Endothelial cell of umbilical vein (primary cell): ENCODE results near the gene EFHD1. TPM values are rescaled to one million over a fixed set of nuclear protein-coding genes. Genes with fewer than 3 reads are reported as not detected.
"Not testable (repeated sequence)": the region's sequence is repeated elsewhere in the genome, so short reads cannot be mapped to it uniquely, and the experiment has no call there.

Experiments used
- BruUV-seq: library from RNA; stranded (reverse); fragments of 400-500 nt; replicated peaks from 2 replicates; lab custom pipeline; 2021; lab: Mats Ljungman, UMichigan
- CTCF ChIA-PET: fragments of 300-600, 350-600 bp; sonication (Branson Sonifier 250); formaldehyde crosslinking; loops from one replicate; lab custom pipeline; 2021; ENCODE audit warnings: antibody characterized with exemption, inconsistent platforms; lab: Charles Lee
- POLR2A ChIA-PET: fragments of 300-600, 350-600 bp; sonication (Branson Sonifier 250); formaldehyde crosslinking; loops from one replicate; lab custom pipeline; 2021; ENCODE audit warnings: antibody characterized with exemption, inconsistent platforms; lab: Charles Lee
- DNase-seq: peaks from one replicate; pipeline ENCODE4 v3.0.0-alpha.2; 2011; ENCODE audit warnings: low read depth, low spot score
- FAIRE-seq: peaks from 2 replicates; lab custom pipeline; 2011; peaks lifted over from hg19 to GRCh38; lab: Jason Lieb, UNC
- H2AFZ ChIP-seq: 2 replicates; pipeline ENCODE4 v1.6.0; 2012; ENCODE audit warnings: low read depth, low read length, control low read depth, inconsistent platforms
- H3K27ac ChIP-seq: 2 replicates; pipeline ENCODE4 v1.5.1; 2011; ENCODE audit warnings: low read depth, mild to moderate bottlenecking, control low read depth, low read length, moderate library complexity; ENCODE audit not compliant: insufficient read depth
- H3K27me3 ChIP-seq, 2 experiments: 2 replicates each; pipeline versions ENCODE4 v1.6.0 to v1.6.1; 2011; ENCODE audit warnings: low read length in 2 of 2, mixed read lengths in 1 of 2; ENCODE audit not compliant: control insufficient read depth in 2 of 2, insufficient read depth in 2 of 2
- H3K36me3 ChIP-seq, 2 experiments: 2 replicates in 1 of 2; 3 replicates in 1 of 2; pipeline ENCODE4 v1.5.1; 2011; ENCODE audit warnings: low read length in 2 of 2, mild to moderate bottlenecking in 1 of 2, moderate library complexity in 1 of 2; ENCODE audit not compliant: control insufficient read depth in 2 of 2, insufficient read depth in 2 of 2; ENCODE audit errors: extremely low read depth in 1 of 2
- H3K4me1 ChIP-seq: 3 replicates; pipeline ENCODE4 v1.5.1; 2011; ENCODE audit warnings: mild to moderate bottlenecking, low read length; ENCODE audit not compliant: control insufficient read depth, insufficient read depth; ENCODE audit errors: extremely low read depth
- H3K4me2 ChIP-seq: 2 replicates; pipeline ENCODE4 v1.6.1; 2011; ENCODE audit warnings: low read length, control low read depth, mixed read lengths; ENCODE audit not compliant: insufficient read depth
- H3K4me3 ChIP-seq, 3 experiments: fragments of 200-600 bp in 1 of 3; sonication (generic), shearing (Covaris generic) in 1 of 3; replicated peaks in 1 of 3; 2 replicates each; pipeline ENCODE4 v1.5.1; 2011 to 2016; ENCODE audit warnings: control low read depth in 3 of 3, low read length in 3 of 3, mild to moderate bottlenecking in 2 of 3, inconsistent platforms in 1 of 3, low read depth in 1 of 3, moderate library complexity in 1 of 3; ENCODE audit not compliant: insufficient read depth in 1 of 3
- H3K79me2 ChIP-seq: 2 replicates; pipeline ENCODE4 v1.6.0; 2012; ENCODE audit warnings: low read length, inconsistent platforms; ENCODE audit not compliant: control insufficient read depth, insufficient read depth
- H3K9ac ChIP-seq: replicated peaks from 2 replicates; pipeline ENCODE3; 2011; ENCODE audit warnings: low read length, control low read depth; ENCODE audit not compliant: insufficient read depth; ENCODE audit errors: extremely low read depth
- H3K9me1 ChIP-seq: replicated peaks from 3 replicates; pipeline ENCODE4 v1.6.0; 2011; ENCODE audit warnings: mild to moderate bottlenecking, low read length; ENCODE audit not compliant: control insufficient read depth, insufficient read depth; ENCODE audit errors: extremely low read depth
- H3K9me3 ChIP-seq: replicated peaks from 2 replicates; pipeline ENCODE4 v1.5.1; 2012; ENCODE audit warnings: low read length, inconsistent platforms; ENCODE audit not compliant: control insufficient read depth, insufficient read depth
- H4K20me1 ChIP-seq: replicated peaks from 2 replicates; pipeline ENCODE3; 2011; ENCODE audit warnings: mild to moderate bottlenecking, low read length; ENCODE audit not compliant: control insufficient read depth, insufficient read depth; ENCODE audit errors: extremely low read depth
- EZH2 ChIP-seq: IDR thresholded peaks from 2 replicates; pipeline ENCODE4 v1.6.1; 2012; ENCODE audit warnings: borderline replicate concordance, low read depth, mild to moderate bottlenecking, moderate library complexity, low read length, inconsistent platforms; ENCODE audit not compliant: severe bottlenecking
- dilution Hi-C: fragments of 300-500 bp; cut with MboI; formaldehyde crosslinking; loops from one replicate; pipeline ENCODE4 v1.15.0; 2019; ENCODE audit warnings: low sequenced_read_pairs; ENCODE audit not compliant: extremely low pct_ligation_motif_present
- intact Hi-C: fragments of 100-400 bp; cut with micrococcal nuclease; formaldehyde crosslinking; loops from one replicate; pipeline ENCODE4 v1.10.0; 2022
- polyA plus RNA-seq, 4 experiments: library from polyadenylated mRNA; depleted of rRNA in 3 of 4; stranded (reverse) in 3 of 4; unstranded in 1 of 4; fragments of >200 nt; gene quantifications; 2 replicates each; pipeline versions ENCODE4 v1.2.1 to v1.2.3, GENCODE V29; 2011 to 2012; ENCODE audit warnings: missing spikeins in 1 of 4
- total RNA-seq: library from RNA; stranded (reverse); gene quantifications from 2 replicates; pipeline ENCODE4 v1.2.3, GENCODE V29; 2021
- TF ChIP-seq, protein P1 (sequence below), 2 donors: IDR thresholded peaks; 1 replicate in 1 of 2; 2 replicates in 1 of 2; pipeline ENCODE4 v1.5.1; 2011; ENCODE audit warnings: low read length in 2 of 2, mild to moderate bottlenecking in 2 of 2, moderate library complexity in 2 of 2, control low read depth in 1 of 2, inconsistent platforms in 1 of 2, low read depth in 1 of 2; ENCODE audit not compliant: insufficient read depth in 1 of 2; ENCODE audit errors: extremely low read depth in 1 of 2

The EFHD1 gene
- total and polyA plus RNA-seq, 2 donors (not counting 3 experiments of a cell fraction or from before 2014, with no cell fraction given): 0.18 TPM; not detected in 1

DNA sequence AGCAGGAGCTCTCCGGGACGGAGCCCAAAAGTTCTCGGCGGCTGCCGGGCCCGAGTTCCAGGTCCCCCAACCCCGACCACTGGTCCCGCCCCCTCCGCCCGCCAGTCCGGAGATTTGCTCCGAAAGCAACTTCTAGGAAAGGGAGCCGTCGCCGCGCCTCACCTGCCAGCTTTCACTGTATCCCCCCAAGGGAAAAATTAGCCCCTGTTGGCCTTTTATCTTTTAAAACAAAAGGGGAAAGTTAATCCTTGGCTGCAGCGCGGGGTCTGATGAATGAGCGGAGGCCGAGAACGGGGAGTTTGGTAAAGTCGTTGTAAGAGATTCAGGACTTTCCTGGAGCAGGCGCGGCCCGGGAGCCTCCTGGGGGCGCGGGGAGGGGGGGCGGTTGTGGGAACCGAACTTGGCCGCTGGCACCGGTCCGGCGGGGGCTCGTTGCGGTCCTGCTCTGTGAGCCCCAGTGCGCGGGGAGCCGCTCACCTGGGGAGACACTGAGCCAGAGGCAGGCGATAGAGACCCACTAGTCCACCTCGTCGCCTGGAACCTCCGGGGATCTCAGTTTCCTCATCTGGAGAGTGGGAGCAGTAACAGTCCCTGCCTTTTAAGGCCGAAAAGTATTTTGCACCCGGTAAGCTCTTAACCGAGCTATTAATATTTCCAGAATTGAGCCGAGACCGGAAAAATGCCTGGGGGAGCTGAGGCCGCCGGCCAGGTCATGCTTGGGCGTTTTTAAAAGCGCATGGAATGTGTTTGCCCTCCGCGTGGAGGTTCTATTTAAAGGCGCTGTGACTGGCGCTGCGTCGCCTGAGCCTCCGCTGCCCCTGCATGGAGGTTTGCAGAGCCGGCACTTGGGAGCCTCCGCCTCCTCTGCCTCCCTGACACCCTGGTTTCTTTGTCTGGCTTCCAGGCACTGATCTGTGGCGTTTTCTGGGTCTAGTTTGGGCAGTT, 1.1 kb downstream of the EFHD1 start:
- CTCF ChIA-PET: interaction anchor here (0.9 to 2.3 kb wide), 4 partner anchors 10 to 62 kb away, joined by 3 to 11 read pairs (median 6); partner anchors contain the start of gene GIGYF2
- H3K27me3 ChIP-seq: peaks cover 30 to 43% of the 10 kb centered on the region in 2 experiments

DNA sequence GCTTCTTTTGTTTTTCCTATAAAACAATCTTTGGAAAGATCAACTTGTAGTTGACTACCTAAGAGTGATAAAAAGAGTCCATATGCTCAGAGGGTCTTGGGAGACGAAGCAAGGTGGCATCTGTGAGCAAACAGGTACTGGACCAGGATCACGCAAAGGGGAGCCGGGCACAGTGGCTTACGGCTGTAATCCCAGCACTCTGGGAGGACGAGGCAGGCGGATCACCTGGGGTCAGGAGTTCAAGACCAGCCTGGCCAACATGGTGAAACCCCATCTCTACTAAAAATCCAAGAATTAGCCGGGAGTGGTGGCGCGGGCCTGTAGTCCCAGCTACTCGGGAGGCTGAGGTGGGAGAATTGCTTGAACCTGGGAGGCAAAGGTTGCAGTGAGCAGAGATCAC, 2.0 kb downstream of the EFHD1 start:
- FAIRE-seq, POLR2A ChIA-PET, DNase-seq, intact Hi-C loops, H3K9me3 ChIP-seq, BruUV-seq, H3K9me1 ChIP-seq, H3K36me3 ChIP-seq, H3K4me2 ChIP-seq, H2AFZ ChIP-seq, H4K20me1 ChIP-seq, H3K4me1 ChIP-seq, H3K79me2 ChIP-seq, dilution Hi-C loops, CTCF ChIA-PET, H3K27ac ChIP-seq, H3K9ac ChIP-seq, H3K4me3 ChIP-seq: not testable (repeated sequence)
- peaks cover 33 to 43% of the 10 kb centered on the region in 2 experiments for H3K27me3 ChIP-seq

More for the DNA sequence above, 1.1 kb downstream of the EFHD1 start:
- H3K9me3 ChIP-seq: no peaks in the 10 kb centered on the region
- no peak overlapping the region for H3K27ac ChIP-seq
- FAIRE-seq: no peak
- H3K4me2 ChIP-seq: peak overlapping the region; percentile 62
- dilution Hi-C loops (no loop called here), intact Hi-C loops (no loop called here)
- peaks cover 4% of the 10 kb centered on the region for H3K4me1 ChIP-seq
- no peaks in the 10 kb centered on the region for H4K20me1 ChIP-seq
- no peaks in the 10 kb centered on the region for H3K9me1 ChIP-seq
- DNase-seq: no peak
- no TSS peak for BruUV-seq
- POLR2A ChIA-PET: interaction anchor here (0.5 kb wide), 1 partner anchor 19 kb away, joined by 3 read pairs; no protein-coding TSS in a partner anchor
- H3K4me3 ChIP-seq: peak overlapping the region in 1 of 3 experiments; percentile 45
- H3K36me3 ChIP-seq: no peaks in the 10 kb centered on the region
- TF ChIP-seq, protein P1, sequence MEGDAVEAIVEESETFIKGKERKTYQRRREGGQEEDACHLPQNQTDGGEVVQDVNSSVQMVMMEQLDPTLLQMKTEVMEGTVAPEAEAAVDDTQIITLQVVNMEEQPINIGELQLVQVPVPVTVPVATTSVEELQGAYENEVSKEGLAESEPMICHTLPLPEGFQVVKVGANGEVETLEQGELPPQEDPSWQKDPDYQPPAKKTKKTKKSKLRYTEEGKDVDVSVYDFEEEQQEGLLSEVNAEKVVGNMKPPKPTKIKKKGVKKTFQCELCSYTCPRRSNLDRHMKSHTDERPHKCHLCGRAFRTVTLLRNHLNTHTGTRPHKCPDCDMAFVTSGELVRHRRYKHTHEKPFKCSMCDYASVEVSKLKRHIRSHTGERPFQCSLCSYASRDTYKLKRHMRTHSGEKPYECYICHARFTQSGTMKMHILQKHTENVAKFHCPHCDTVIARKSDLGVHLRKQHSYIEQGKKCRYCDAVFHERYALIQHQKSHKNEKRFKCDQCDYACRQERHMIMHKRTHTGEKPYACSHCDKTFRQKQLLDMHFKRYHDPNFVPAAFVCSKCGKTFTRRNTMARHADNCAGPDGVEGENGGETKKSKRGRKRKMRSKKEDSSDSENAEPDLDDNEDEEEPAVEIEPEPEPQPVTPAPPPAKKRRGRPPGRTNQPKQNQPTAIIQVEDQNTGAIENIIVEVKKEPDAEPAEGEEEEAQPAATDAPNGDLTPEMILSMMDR (IDR thresholded peaks at IDR 0.05; ENCODE audit: extremely low read depth in 1 of 2, insufficient read depth in 1 of 2, low read depth in 1 of 2, low read length in 2 of 2): no peak
- TF ChIP-seq EZH2: peak; percentile 87
- H3K79me2 ChIP-seq: no peaks in the 10 kb centered on the region
- H3K9ac ChIP-seq: no peak overlapping the region
- H2AFZ ChIP-seq: no peak overlapping the region
